A549 treated with dexamethasone at 1 μM for 4 hours (cell line): Measurements from ENCODE around the gene RAD51. TPM values are rescaled to one million over a fixed set of nuclear protein-coding genes. Genes with fewer than 3 reads are reported as not detected.

ENCODE experiments used
- total RNA-seq: library from RNA; stranded (reverse); fragments of 200-300 nt; extraction: Qiagen RNA extraction; gene quantifications from 5 replicates; pipeline ENCODE4 v1.2.3, GENCODE V29; 2022

RAD51 gene
- 17.7 to 23.7 TPM (median 20.5 TPM) in 5 replicates for total RNA-seq

DNA sequence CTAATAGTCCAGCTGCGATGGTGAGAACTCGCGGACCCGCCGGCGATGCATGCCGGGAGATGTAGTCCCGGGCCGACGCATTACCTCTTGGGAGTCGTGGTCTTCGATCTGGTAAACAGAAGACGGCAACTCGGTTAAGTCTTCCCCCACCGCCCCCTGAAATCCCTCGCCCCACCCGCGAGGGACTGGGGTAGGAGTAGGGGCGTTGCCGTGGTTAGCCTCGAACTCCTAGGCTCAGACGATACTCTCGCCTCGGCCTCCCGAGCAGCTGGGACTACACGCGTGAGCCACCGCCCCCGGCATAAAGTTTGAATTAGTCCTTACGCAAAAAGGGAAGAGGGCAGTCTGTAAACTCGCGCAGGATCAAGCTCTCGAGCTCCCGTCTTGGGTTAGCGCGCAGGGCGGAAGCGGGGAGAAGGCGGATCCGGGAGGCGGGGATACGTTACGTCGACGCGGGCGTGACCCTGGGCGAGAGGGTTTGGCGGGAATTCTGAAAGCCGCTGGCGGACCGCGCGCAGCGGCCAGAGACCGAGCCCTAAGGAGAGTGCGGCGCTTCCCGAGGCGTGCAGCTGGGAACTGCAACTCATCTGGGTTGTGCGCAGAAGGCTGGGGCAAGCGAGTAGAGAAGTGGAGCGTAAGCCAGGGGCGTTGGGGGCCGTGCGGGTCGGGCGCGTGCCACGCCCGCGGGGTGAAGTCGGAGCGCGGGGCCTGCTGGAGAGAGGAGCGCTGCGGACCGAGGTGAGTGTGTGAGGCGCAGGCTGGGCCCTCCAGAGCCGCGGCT, at the start of gene RAD51:
Gene RAD51, plus strand, starts transcription at position 487 of the 781 bp plus-strand sequence. CDS start 3,585 bp downstream, outside the sequence.

DNA sequence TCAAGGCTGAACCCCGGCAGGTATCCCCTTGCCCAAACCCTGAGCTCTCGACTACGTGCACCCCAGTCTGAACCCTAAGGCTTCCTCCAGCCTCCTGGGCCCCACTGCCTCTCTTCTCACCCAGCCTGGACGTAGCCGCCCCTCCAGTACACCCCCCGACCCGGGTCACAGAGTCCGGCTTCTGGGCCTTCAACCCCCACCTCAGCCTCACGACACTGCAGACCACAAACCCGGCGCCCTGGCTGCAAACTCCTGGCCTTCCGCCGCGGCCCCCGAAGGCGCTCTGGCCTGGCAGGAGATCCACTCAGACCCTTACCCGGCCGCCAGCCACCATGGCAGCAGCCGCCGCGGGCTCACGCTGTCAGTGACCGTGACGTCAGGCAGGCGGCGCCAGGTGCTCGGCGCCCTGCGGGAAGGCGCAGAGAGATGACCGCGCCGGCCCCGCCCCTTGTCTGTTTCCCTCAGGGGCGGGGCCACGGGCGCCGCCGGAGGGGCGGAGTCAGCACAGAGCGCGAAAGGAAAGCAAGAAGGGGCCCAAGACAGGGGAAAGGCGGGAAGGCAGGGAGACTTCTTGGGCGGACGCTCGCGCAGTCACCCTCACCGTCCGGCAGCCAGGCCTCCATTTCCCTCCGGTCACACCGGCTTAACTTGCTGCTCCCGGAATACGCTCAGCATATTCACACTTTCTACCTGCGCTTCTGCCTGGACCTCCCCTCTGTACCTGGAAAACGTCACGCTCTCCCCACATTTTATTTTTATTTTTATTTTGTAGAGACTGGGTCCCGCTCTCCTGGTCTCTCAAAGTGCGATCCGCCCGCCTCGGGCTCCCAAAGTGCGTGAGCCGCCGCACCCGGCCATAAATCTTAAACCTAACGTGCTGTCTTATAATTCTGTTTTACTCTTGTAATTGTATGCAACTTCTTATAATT, 60.2 kb downstream of the RAD51 start, which contains the start of gene RMDN3:
Gene RMDN3, minus strand, starts transcription at position 372 of the 929 bp plus-strand sequence. CDS start 471 bp downstream, outside the sequence.

DNA sequence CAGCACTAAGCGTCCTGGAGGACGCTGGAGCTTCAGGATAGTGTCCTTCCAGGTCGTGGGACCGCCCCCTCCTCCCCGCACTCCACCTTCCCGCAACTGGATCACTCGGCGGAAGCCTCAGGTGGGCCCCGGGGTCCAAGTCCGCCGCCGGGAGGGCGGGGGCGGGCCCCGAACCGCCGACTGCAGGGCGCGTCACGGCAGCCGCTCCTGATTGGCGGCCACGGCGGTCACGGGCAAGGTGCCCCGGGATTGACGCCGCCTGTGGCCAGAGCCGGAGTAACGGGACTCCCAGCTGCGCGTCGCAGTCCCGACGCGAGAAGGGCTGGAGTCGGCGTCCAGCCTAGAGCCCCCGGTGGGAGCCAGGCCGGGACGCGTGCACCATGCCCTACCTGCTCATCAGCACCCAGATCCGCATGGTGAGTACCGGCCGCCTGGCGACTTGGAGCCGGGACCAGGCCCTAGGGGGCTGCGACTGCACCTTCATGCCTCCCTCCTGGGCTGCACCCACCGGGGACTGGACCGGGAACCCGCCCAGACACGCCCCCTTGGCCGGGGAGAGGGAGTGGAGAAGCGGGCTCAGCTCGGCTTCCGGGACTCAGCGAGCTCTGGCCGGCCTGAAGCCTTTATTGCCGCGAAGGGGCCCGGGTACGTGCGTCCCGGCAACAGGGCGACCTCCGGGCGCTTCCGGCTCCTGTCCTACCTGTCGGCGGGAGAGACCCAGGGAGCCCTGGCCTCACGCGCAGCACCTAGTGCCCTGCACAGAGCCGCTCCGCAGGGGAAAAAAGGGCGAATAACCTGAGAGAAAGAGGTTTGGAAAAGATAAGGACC, 69.0 kb downstream of the RAD51 start, which contains the start of gene GCHFR:
Gene GCHFR, plus strand, starts transcription at position 268 of the 828 bp plus-strand sequence. Its CDS starts 113 bp downstream, at position 381.

DNA sequence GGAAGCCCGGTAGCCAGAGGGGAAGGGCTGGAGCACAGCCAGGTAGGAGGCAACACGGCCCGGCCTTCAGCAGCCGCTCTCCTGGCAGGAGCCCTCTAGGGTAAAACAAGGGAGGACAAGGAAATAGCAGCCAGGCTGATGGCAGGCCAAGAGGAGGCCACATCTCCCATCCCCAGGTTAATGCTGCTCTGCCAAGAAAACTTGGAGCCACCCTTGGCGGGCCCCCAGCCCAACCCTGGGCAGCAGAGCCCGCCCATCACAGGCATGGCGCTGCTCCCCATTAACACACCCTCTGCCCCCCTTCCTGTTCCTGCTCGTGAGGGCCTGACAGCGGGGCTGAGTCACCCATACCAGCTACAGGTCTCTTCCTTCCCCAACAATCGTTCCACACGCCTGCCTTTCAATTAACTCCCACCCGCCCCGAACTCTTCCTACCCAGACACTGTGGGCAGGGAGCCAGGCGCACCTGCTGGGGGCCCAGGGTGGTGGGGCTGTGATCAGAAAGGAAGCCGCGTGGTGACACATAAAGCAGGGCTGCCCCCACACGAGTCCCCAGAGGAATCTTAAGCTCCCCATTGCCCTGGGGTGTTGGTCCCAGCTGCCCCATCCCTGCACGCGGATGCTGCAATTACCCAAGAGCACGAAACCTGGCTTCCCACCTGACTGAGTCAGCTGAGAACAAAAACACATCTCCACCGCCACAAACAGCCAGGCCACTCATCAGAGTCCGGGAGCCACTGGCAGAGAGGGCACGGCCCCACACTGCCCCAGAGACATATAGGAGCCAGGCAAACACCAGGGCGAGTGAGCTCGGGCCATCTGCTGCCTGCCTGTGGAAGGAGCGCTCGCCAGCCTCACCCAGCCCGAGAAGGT, 74.5 kb downstream of the RAD51 start, which contains the start of gene C15orf62:
Gene C15orf62, plus strand, starts transcription at position 707 of the 873 bp plus-strand sequence. CDS start 516 bp downstream, outside the sequence.

Other genes starting within 250 kb of the RAD51 start
- gene CHST14, start 224.2 kb upstream of the RAD51 start, total RNA-seq = 14.0 to 20.1 TPM (median 17.6 TPM) in 5 replicates
- gene CCDC32, start 130.1 kb upstream of the RAD51 start, total RNA-seq = 10.9 to 20.7 TPM (median 11.0 TPM) in 5 replicates
- gene RPUSD2, start 125.9 kb upstream of the RAD51 start, total RNA-seq = 13.0 to 15.6 TPM (median 15.3 TPM) in 5 replicates
- 5.3 to 8.7 TPM (median 8.0 TPM) in 5 replicates for gene KNL1, start 100.9 kb upstream of the RAD51 start, total RNA-seq
- gene RMDN3, start 60.1 kb downstream of the RAD51 start, total RNA-seq = 21.6 to 24.4 TPM (median 22.1 TPM) in 5 replicates
- gene GCHFR, start 68.9 kb downstream of the RAD51 start, total RNA-seq = 6.0 to 7.9 TPM (median 7.0 TPM) in 5 replicates
- 0.04 to 0.10 TPM (median 0.05 TPM) in 3 of 5 replicates, not detected in the others for gene C15orf62, start 74.8 kb downstream of the RAD51 start, total RNA-seq
- 13.8 to 16.5 TPM (median 16.1 TPM) in 5 replicates for gene ZFYVE19, start 111.9 kb downstream of the RAD51 start, total RNA-seq
- gene DNAJC17, start 112.3 kb downstream of the RAD51 start, total RNA-seq = 21.1 to 28.9 TPM (median 25.8 TPM) in 5 replicates
- gene PPP1R14D, start 133.5 kb downstream of the RAD51 start, total RNA-seq = 0.14 to 0.21 TPM (median 0.19 TPM) in 3 of 5 replicates, not detected in the others
- 0.59 to 0.94 TPM (median 0.67 TPM) in 5 replicates for gene SPINT1, start 148.9 kb downstream of the RAD51 start, total RNA-seq
- gene RHOV, start 179.1 kb downstream of the RAD51 start, total RNA-seq = 3.7 to 4.3 TPM (median 3.7 TPM) in 5 replicates
- 19.7 to 25.8 TPM (median 24.5 TPM) in 5 replicates for gene VPS18, start 199.3 kb downstream of the RAD51 start, total RNA-seq
- 1.8 to 2.8 TPM (median 2.8 TPM) in 5 replicates for gene DLL4, start 234.2 kb downstream of the RAD51 start, total RNA-seq